Activated CD4-positive, alpha-beta memory T cell treated with anti-CD3 and anti-CD28 coated beads for 36 hours (primary cell): ENCODE data around the gene SOS1. TPM values are rescaled to one million over a fixed set of nuclear protein-coding genes. Genes with fewer than 3 reads are reported as not detected.
A peak's percentile ranks its signal among the peaks of the same experiment; 100 is the strongest.
"Not testable (repeated sequence)": the region's sequence is repeated elsewhere in the genome, so short reads cannot be mapped to it uniquely, and the experiment has no call there.

ENCODE experiments used
- CTCF ChIA-PET: fragments of 350-600 bp; sonication (Branson Sonifier 250); formaldehyde crosslinking; loops from one replicate; lab custom pipeline; 2021; ENCODE audit warnings: antibody characterized with exemption, inconsistent platforms; lab: Charles Lee
- POLR2A ChIA-PET: fragments of 350-600 bp; sonication (Branson Sonifier 250); formaldehyde crosslinking; loops from one replicate; lab custom pipeline; 2021; ENCODE audit warnings: antibody characterized with exemption; lab: Charles Lee
- DNase-seq: peaks from one replicate; pipeline ENCODE4 v3.0.0-alpha.2; 2020
- H3K27ac Mint-ChIP-seq: one replicate; pipeline ENCODE4 v1.8.0; 2021; ENCODE audit warnings: mixed read lengths
- H3K27me3 Mint-ChIP-seq: one replicate; pipeline ENCODE4 v1.8.0; 2021; ENCODE audit warnings: mixed read lengths
- H3K36me3 Mint-ChIP-seq: one replicate; pipeline ENCODE4 v1.8.0; 2021; ENCODE audit warnings: mixed read lengths
- H3K4me1 Mint-ChIP-seq: one replicate; pipeline ENCODE4 v1.8.0; 2021; ENCODE audit warnings: low read depth, mixed read lengths
- H3K4me3 Mint-ChIP-seq: one replicate; pipeline ENCODE4 v1.8.0; 2021; ENCODE audit warnings: mild to moderate bottlenecking, mixed read lengths
- H3K9me3 Mint-ChIP-seq: one replicate; pipeline ENCODE4 v1.8.0; 2021; ENCODE audit warnings: mixed read lengths
- intact Hi-C: fragments of 100-400 bp; cut with micrococcal nuclease; formaldehyde crosslinking; loops from one replicate; pipeline ENCODE4 v1.15.1; 2023
- total RNA-seq, 2 experiments: library from RNA; stranded (reverse); gene quantifications; one replicate each; pipeline ENCODE4 v1.2.3, GENCODE V29; 2021

The SOS1 gene
- 10 to 100 TPM; 34.4 to 41.2 TPM for total RNA-seq

DNA sequence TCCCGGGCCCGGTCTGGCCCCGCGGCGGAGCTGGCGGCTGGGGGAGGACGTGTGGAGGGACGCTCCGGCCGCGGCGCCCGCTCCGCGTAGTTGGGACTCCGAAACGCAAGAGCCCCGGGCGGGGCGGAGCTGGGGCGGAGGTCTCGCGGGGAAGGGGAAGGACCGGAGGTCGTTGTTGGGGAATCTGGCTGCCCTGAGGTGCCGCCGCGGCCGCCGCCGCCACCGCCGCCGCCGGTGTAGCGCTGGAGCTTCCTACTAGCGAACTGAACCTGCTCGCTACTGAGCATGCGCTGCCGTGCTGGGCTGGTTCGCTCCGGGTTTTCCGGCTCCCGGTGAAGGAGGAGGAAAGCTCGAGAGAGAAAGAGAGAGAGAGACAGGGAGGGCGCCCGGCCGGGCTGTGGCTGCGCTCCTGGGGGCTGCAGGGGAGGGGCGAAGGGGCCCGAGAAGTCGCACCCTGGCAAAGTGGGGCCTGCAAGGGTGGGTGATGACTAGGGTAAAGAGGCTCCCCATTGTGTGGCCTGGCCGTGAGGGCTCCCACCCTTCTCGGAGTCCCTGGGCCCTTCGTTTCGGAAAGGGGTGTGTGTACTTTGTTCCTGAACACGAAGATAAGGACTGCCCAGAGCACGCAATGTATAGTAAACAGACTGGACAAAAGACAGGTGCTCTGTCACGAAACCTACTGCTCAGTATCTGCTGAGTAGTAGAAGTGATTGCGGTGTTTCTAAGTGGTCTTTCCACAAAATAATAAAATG, at the start of gene SOS1:
SOS1 (minus strand) TSS at position 281 of the 752 bp plus-strand sequence. CDS start 629 bp downstream, outside the sequence.
- Mint-ChIP-seq H3K36me3 (peaks cover 15% of the 10 kb centered on the region), H3K27ac (peak within 1 kb of the TSS; percentile 94), H3K4me3 (peak within 1 kb of the TSS; percentile 92), H3K9me3 (no peaks in the 10 kb centered on the region), H3K27me3 (no peaks in the 10 kb centered on the region), H3K4me1 (peaks cover 50% of the 10 kb centered on the region)
- intact Hi-C loops, result loop anchor here (1.0 to 10.0 kb wide), 7 partner anchors 62 to 744 kb away; partner anchors contain the start of genes ATL2, SRSF7 and THUMPD2
- ChIA-PET POLR2A (interaction anchor here (0.7 to 2.7 kb wide), 12 partner anchors 8 to 370 kb away, joined by 3 to 11 read pairs (median 4); partner anchors contain the start of gene SRSF7), CTCF (interaction anchor here (0.5 to 7.0 kb wide), 10 partner anchors 9 to 173 kb away, joined by 3 to 132 read pairs (median 4); no protein-coding TSS in a partner anchor)
- peak; percentile 96 for DNase-seq

DNA sequence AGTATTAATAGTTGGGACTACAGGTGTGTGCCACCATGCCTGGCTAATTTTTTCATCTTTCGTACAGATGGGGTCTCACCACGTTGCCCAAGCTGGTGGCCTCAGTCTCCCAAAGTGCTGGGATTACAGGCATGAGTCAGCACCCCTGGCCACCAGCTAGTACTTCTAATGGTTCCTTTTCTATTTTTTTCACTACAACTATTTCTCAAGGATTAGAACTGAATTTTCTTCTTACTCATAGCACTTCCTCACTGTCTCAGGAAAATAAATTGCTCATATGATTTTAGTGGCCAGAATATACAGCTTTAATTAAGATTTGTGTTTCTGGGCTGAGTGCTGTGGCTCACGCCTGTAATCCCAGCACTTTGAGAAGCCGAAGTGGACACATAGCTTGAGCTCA, 43.2 kb upstream of the SOS1 start:
- no peak overlapping the region for H3K27ac Mint-ChIP-seq
- H3K4me3 Mint-ChIP-seq, result no peak overlapping the region
- POLR2A ChIA-PET, result no interaction called here
- no peaks in the 10 kb centered on the region for H3K27me3 Mint-ChIP-seq
- no peaks in the 10 kb centered on the region for H3K36me3 Mint-ChIP-seq
- H3K9me3 Mint-ChIP-seq, result no peaks in the 10 kb centered on the region
- CTCF ChIA-PET, result interaction anchor here (0.5 kb wide), 1 partner anchor 37 kb away, joined by 3 read pairs; no protein-coding TSS in a partner anchor
- peaks cover 4% of the 10 kb centered on the region for H3K4me1 Mint-ChIP-seq
- intact Hi-C loops, result no loop called here
- DNase-seq, result no peak

DNA sequence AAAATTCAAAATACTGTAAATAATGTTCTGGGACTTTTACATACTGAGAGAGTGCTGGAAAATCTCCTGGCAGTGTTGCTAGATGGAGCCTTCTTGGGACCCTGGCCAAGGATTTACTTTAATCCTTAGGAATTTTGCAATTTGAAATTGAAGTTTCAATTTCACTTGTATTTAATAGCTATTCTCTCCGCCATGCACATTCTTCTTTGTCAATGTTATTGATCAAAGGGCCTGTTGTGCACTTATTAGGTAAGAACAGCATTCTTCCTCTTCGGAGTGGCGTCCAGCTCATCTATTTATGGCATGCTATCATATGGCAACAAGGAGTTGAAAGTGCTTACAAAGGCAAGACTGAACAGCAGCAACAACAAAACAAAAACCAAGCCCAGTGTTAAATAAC, 40.1 kb upstream of the SOS1 start:
- H3K27ac Mint-ChIP-seq, result no peak overlapping the region
- no peaks in the 10 kb centered on the region for H3K4me1 Mint-ChIP-seq
- intact Hi-C loops, result no loop called here
- no peak for DNase-seq
- H3K9me3 Mint-ChIP-seq, result no peaks in the 10 kb centered on the region
- H3K27me3 Mint-ChIP-seq, result no peaks in the 10 kb centered on the region
- CTCF ChIA-PET, result no interaction called here
- POLR2A ChIA-PET, result no interaction called here
- H3K36me3 Mint-ChIP-seq, result no peaks in the 10 kb centered on the region
- no peak overlapping the region for H3K4me3 Mint-ChIP-seq

DNA sequence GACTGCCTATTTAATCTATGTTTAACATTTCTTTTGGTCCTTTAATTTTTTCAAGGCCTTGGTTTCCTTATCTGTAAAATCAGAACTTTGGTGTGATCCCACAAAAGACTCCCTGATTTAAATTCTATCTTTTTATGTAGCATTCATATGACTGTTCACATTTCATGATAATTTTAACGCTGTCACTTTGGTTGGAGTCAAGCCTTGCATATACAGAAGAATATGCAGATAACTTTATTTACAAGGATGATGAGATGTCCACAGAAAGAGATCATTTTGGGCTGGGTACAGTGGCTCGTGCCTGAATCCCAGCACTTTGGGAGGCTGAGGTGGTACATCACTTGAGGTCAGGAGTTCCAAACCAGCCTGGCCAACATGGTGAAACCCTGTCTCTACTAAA, 38.4 kb upstream of the SOS1 start:
- POLR2A ChIA-PET, result no interaction called here
- CTCF ChIA-PET, result no interaction called here
- no peak overlapping the region for H3K4me3 Mint-ChIP-seq
- DNase-seq, result no peak
- no peaks in the 10 kb centered on the region for H3K36me3 Mint-ChIP-seq
- H3K27ac Mint-ChIP-seq, result no peak overlapping the region
- H3K27me3 Mint-ChIP-seq, result no peaks in the 10 kb centered on the region
- H3K4me1 Mint-ChIP-seq, result no peaks in the 10 kb centered on the region
- intact Hi-C loops, result no loop called here
- H3K9me3 Mint-ChIP-seq, result no peaks in the 10 kb centered on the region

DNA sequence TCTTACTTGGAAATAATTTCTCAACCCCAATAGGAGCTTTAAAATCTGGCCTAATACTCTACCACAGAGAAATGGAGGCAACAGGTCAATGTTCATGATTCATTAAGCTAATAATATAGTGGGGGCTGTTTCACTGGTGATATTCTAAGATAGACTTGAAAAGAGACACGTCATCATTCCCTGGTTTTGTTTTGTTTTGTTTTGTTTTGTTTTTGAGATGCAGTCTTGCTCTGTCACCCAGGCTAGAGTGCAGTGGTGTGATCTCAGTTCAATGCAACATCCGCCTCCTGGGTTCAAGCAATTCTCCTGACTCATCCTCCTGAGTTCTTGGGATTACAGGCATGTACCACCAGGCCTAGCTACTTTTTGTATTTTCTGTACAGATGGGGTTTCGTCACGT, 37.5 kb upstream of the SOS1 start:
- ChIA-PET POLR2A (no interaction called here), CTCF (no interaction called here)
- no peaks in the 10 kb centered on the region for H3K9me3 Mint-ChIP-seq
- no peaks in the 10 kb centered on the region for H3K4me1 Mint-ChIP-seq
- H3K27ac Mint-ChIP-seq, result no peak overlapping the region
- no peaks in the 10 kb centered on the region for H3K36me3 Mint-ChIP-seq
- no peak overlapping the region for H3K4me3 Mint-ChIP-seq
- intact Hi-C loops, result no loop called here
- H3K27me3 Mint-ChIP-seq, result no peaks in the 10 kb centered on the region
- DNase-seq, result no peak

DNA sequence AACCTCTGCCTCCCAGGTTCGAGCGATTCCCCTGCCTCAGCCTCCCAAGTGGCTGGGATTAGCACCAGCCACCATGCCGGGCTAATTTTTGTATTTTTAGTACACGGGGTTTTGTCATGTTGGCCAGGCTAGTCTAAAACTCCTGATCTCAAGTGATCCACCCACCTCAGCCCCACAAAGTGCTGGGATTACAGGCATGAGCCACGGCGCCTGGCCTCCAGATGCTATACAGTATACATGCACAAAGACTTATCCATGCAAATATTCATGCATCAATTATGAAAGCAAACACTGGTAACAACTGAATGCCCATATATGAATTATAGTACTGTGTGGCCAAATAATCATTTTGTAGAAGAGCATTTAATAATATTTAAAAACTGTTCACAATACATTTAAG, 36.0 kb upstream of the SOS1 start:
- no peak for DNase-seq
- H3K27me3 Mint-ChIP-seq, result no peaks in the 10 kb centered on the region
- intact Hi-C loops, result no loop called here
- no peaks in the 10 kb centered on the region for H3K9me3 Mint-ChIP-seq
- H3K36me3 Mint-ChIP-seq, result no peaks in the 10 kb centered on the region
- H3K4me1 Mint-ChIP-seq, result no peaks in the 10 kb centered on the region
- ChIA-PET CTCF (no interaction called here), POLR2A (no interaction called here)
- no peak overlapping the region for H3K4me3 Mint-ChIP-seq
- no peak overlapping the region for H3K27ac Mint-ChIP-seq

DNA sequence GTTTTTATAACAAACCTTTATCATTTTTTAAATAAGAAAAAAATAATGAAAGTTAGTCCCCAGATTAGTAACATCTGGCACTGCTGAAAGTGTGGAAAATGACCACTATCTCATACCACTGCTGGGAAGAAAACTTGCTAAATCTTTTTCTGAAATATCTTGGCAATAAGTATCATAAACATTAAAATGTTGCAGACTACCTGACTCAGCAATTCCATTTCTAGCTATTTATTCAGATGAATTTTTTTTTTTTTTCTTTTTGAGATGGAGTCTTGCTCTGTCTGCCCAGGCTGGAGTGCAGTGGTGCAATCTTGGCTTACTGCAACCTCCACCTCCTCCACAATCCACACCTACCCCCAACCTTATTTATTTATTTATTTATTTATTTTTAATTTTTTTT, 35.3 kb upstream of the SOS1 start:
- no peaks in the 10 kb centered on the region for H3K36me3 Mint-ChIP-seq
- H3K9me3 Mint-ChIP-seq, result no peaks in the 10 kb centered on the region
- H3K4me3 Mint-ChIP-seq, result no peak overlapping the region
- H3K4me1 Mint-ChIP-seq, result no peaks in the 10 kb centered on the region
- ChIA-PET POLR2A (no interaction called here), CTCF (no interaction called here)
- DNase-seq, result no peak
- H3K27me3 Mint-ChIP-seq, result no peaks in the 10 kb centered on the region
- H3K27ac Mint-ChIP-seq, result no peak overlapping the region
- intact Hi-C loops, result no loop called here

DNA sequence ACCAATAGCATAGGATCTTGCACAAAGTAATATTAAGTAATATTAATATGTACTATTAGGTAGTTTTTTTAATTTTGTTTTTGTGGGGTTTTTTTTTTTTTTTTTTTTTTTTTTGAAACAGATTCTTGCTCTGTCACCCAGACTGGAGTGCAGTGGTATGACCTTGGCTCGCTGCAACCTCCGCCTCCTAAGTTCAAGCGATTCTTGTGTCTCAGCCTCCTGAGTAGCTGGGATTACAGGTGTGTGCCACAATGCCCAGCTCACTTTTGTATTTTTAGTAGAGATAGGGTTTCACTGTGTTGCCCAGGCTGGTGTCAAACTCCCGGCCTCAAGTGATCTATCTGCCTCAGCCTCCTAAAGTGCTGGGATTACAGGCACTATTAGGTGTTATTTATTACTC, 34.7 kb upstream of the SOS1 start:
- POLR2A ChIA-PET, result interaction anchor here (0.6 kb wide), 1 partner anchor 555 kb away, joined by 4 read pairs; no protein-coding TSS in a partner anchor
- H3K27ac Mint-ChIP-seq, intact Hi-C loops, H3K27me3 Mint-ChIP-seq, H3K4me1 Mint-ChIP-seq, H3K4me3 Mint-ChIP-seq, H3K9me3 Mint-ChIP-seq, H3K36me3 Mint-ChIP-seq, DNase-seq, CTCF ChIA-PET: not testable (repeated sequence)

GRCh38 chr2:39154944-39155343, 34.1 kb upstream of the SOS1 start:
- intact Hi-C loops, result no loop called here
- ChIA-PET POLR2A (interaction anchor here (0.6 kb wide), 1 partner anchor 554 kb away, joined by 4 read pairs; no protein-coding TSS in a partner anchor), CTCF (no interaction called here)
- Mint-ChIP-seq H3K36me3 (no peaks in the 10 kb centered on the region), H3K27me3 (no peaks in the 10 kb centered on the region), H3K4me1 (peaks cover 2% of the 10 kb centered on the region), H3K4me3 (no peak overlapping the region), H3K27ac (no peak overlapping the region), H3K9me3 (no peaks in the 10 kb centered on the region)
- DNase-seq, result no peak

DNA sequence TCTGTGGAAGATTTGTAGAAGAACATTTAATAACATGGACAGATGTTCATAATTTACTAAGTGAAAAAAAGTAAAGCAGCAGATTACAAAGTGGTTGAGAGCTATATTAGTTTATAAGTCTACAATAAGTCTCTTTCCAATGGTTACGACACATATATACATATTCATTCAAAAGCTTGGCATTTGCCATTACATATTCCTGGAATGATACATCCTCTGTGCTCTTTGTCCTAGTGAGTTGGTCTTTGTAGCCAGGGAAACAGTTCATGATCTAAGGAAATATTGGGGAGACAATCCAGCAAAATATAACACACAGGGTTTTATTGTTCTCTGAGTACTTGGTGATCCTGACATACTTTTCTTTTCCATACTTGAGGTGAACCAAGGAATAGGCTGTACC, 32.5 kb upstream of the SOS1 start:
- intact Hi-C loops, result no loop called here
- no peaks in the 10 kb centered on the region for H3K9me3 Mint-ChIP-seq
- no peaks in the 10 kb centered on the region for H3K36me3 Mint-ChIP-seq
- H3K27ac Mint-ChIP-seq, result no peak overlapping the region
- no peak for DNase-seq
- ChIA-PET CTCF (no interaction called here), POLR2A (no interaction called here)
- no peaks in the 10 kb centered on the region for H3K27me3 Mint-ChIP-seq
- no peak overlapping the region for H3K4me3 Mint-ChIP-seq
- peaks cover 2% of the 10 kb centered on the region for H3K4me1 Mint-ChIP-seq

DNA sequence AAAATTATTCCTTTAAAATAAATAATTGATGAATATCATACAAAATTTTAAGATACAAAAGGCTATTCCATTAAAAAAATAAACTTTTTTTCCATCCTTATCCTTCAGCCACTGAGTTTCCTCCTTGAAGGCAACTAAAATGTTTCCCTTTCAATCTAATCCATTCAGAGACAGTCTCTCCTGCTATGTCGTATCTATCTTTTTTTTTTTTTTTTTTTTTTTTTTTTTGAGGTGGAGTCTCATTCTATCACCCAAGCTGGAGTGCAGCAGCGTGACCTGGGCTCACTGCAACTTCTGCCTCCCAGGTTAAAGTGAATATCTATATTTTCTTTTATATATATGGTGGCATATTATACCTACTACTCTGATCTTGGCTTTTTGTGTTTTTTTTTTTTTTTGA, 31.7 kb upstream of the SOS1 start:
- no peaks in the 10 kb centered on the region for H3K9me3 Mint-ChIP-seq
- no peak for DNase-seq
- H3K4me3 Mint-ChIP-seq, result no peak overlapping the region
- CTCF ChIA-PET, result no interaction called here
- peaks cover 2% of the 10 kb centered on the region for H3K4me1 Mint-ChIP-seq
- no peak overlapping the region for H3K27ac Mint-ChIP-seq
- no peaks in the 10 kb centered on the region for H3K36me3 Mint-ChIP-seq
- H3K27me3 Mint-ChIP-seq, result no peaks in the 10 kb centered on the region
- POLR2A ChIA-PET, result no interaction called here
- intact Hi-C loops, result no loop called here

- H3K4me1 Mint-ChIP-seq, result peaks cover 2% of the 10 kb centered on the region
- H3K27ac Mint-ChIP-seq, result no peak overlapping the region
- intact Hi-C loops, result no loop called here
- no peaks in the 10 kb centered on the region for H3K36me3 Mint-ChIP-seq
- DNase-seq, result no peak
- H3K9me3 Mint-ChIP-seq, result no peaks in the 10 kb centered on the region
- H3K27me3 Mint-ChIP-seq, result no peaks in the 10 kb centered on the region
- ChIA-PET CTCF (no interaction called here), POLR2A (no interaction called here)
- no peak overlapping the region for H3K4me3 Mint-ChIP-seq
Observed at GRCh38 chr2:39150890-39151497, 30.1 kb upstream of the SOS1 start.
